HepG2 (cell line): ENCODE data around the gene EXOC3L4. TPM values are rescaled to one million over a fixed set of nuclear protein-coding genes. Genes with fewer than 3 reads are reported as not detected.

Source experiments
- ADNP ChIP-seq: sonication (generic); formaldehyde crosslinking; IDR thresholded peaks from 2 replicates; pipeline ENCODE4 v1.4.0; 2020; ENCODE audit warnings: missing genetic modification reagents
- ARID2 ChIP-seq: sonication (generic); formaldehyde crosslinking; IDR thresholded peaks from 2 replicates; pipeline ENCODE4 v1.8.1; 2022; ENCODE audit warnings: mild to moderate bottlenecking, missing genetic modification reagents, borderline replicate concordance
- CREB1 ChIP-seq, 2 experiments: fragments of 450-650 bp in 1 of 2; IDR thresholded peaks; 2 replicates each; pipeline ENCODE4 v1.6.1; 2016 to 2017; ENCODE audit warnings: control low read depth in 1 of 2, mild to moderate bottlenecking in 1 of 2, missing compliant biosample characterization in 1 of 2, missing genetic modification characterization in 1 of 2
- E2F1 ChIP-seq: sonication (generic); formaldehyde crosslinking; IDR thresholded peaks from 2 replicates; pipeline ENCODE4 v1.5.0; 2020; ENCODE audit warnings: missing genetic modification reagents
- EED ChIP-seq: sonication (generic); formaldehyde crosslinking; IDR thresholded peaks from 2 replicates; pipeline ENCODE4 v1.5.0; 2020; ENCODE audit warnings: mild to moderate bottlenecking, missing genetic modification reagents
- ELF4 ChIP-seq: sonication (generic); formaldehyde crosslinking; IDR thresholded peaks from 2 replicates; pipeline ENCODE4 v1.5.0; 2020; ENCODE audit warnings: missing genetic modification reagents, mild to moderate bottlenecking, moderate library complexity, borderline replicate concordance
- HDAC2 ChIP-seq: sonication (generic); formaldehyde crosslinking; IDR thresholded peaks from 2 replicates; pipeline ENCODE4 v1.4.0; 2020; ENCODE audit warnings: missing genetic modification reagents
- IRX3 ChIP-seq: sonication (generic); formaldehyde crosslinking; IDR thresholded peaks from 2 replicates; pipeline ENCODE4 v1.8.1; 2023; ENCODE audit warnings: mild to moderate bottlenecking, low read depth, missing genetic modification reagents, borderline replicate concordance
- JUN ChIP-seq: sonication (generic); formaldehyde crosslinking; IDR thresholded peaks from 2 replicates; pipeline ENCODE4 v1.4.0; 2020; ENCODE audit warnings: mild to moderate bottlenecking, missing genetic modification reagents
- KAT2B ChIP-seq: fragments of 150-350 bp; IDR thresholded peaks from 2 replicates; pipeline ENCODE4 v1.6.1; 2014; ENCODE audit warnings: low read depth, low read length, borderline replicate concordance
- KLF6 ChIP-seq: IDR thresholded peaks from 2 replicates; pipeline ENCODE4 v1.8.0; 2016; ENCODE audit warnings: missing biosample characterization, missing genetic modification reagents
- NFE2L2 ChIP-seq: fragments of 150-350 bp; IDR thresholded peaks from 2 replicates; pipeline ENCODE4 v1.6.1; 2014; ENCODE audit warnings: low read length
- PAXIP1 ChIP-seq: sonication (generic); formaldehyde crosslinking; conservative IDR thresholded peaks from 2 replicates; pipeline ENCODE4 v1.4.0; 2020; ENCODE audit warnings: mild to moderate bottlenecking, missing genetic modification reagents, moderate library complexity
- TAF15 ChIP-seq: fragments of 200-400 bp; formaldehyde crosslinking; IDR thresholded peaks from one replicate; pipeline ENCODE4 v1.6.1; 2018; ENCODE audit warnings: mild to moderate bottlenecking, low read depth, low read length; ENCODE audit not compliant: poor library complexity, severe bottlenecking
- TRAFD1 ChIP-seq: sonication (generic); formaldehyde crosslinking; IDR thresholded peaks from 2 replicates; pipeline ENCODE4 v1.5.1; 2020; ENCODE audit warnings: missing genetic modification reagents, mild to moderate bottlenecking, borderline replicate concordance
- WIZ ChIP-seq: sonication (generic); formaldehyde crosslinking; IDR thresholded peaks from 2 replicates; pipeline ENCODE4 v1.5.1; 2020; ENCODE audit warnings: mild to moderate bottlenecking, missing genetic modification reagents
- YEATS4 ChIP-seq: sonication (generic); formaldehyde crosslinking; IDR thresholded peaks from 2 replicates; pipeline ENCODE4 v1.4.0; 2020; ENCODE audit warnings: missing genetic modification reagents, borderline replicate concordance
- ZNF17 ChIP-seq: sonication (generic); formaldehyde crosslinking; IDR thresholded peaks from 2 replicates; pipeline ENCODE4 v1.5.0; 2020; ENCODE audit warnings: mild to moderate bottlenecking, missing genetic modification reagents
- ZNF33B ChIP-seq: sonication (generic); formaldehyde crosslinking; IDR thresholded peaks from 2 replicates; pipeline ENCODE4 v1.5.1; 2020; ENCODE audit warnings: mild to moderate bottlenecking, missing genetic modification reagents
- ZNF343 ChIP-seq: sonication (generic); formaldehyde crosslinking; IDR thresholded peaks from 2 replicates; pipeline ENCODE4 v1.4.0; 2020; ENCODE audit warnings: mild to moderate bottlenecking, missing genetic modification reagents
- ZNF619 ChIP-seq: sonication (generic); formaldehyde crosslinking; IDR thresholded peaks from 2 replicates; pipeline ENCODE4 v1.4.0; 2020; ENCODE audit warnings: mild to moderate bottlenecking, missing genetic modification reagents
- ZNF75D ChIP-seq: sonication (generic); formaldehyde crosslinking; IDR thresholded peaks from 2 replicates; pipeline ENCODE4 v1.8.1; 2023; ENCODE audit warnings: missing genetic modification reagents, mild to moderate bottlenecking, borderline replicate concordance
- ZNF839 ChIP-seq: sonication (generic); formaldehyde crosslinking; IDR thresholded peaks from 2 replicates; pipeline ENCODE4 v1.4.0; 2020; ENCODE audit warnings: missing genetic modification reagents, mild to moderate bottlenecking, borderline replicate concordance
- ZSCAN30 ChIP-seq: sonication (generic); formaldehyde crosslinking; IDR thresholded peaks from 2 replicates; pipeline ENCODE4 v1.5.0; 2020; ENCODE audit warnings: mild to moderate bottlenecking, missing genetic modification reagents
- polyA plus RNA-seq, 8 experiments: library from polyadenylated mRNA; depleted of rRNA in 3 of 8; stranded (reverse) in 7 of 8; unstranded in 1 of 8; fragments of >200 nt; fragmentation: Illumina TruSeq in 4 of 8; extraction: Trizol in 4 of 8; gene quantifications; 2 replicates each; pipeline versions ENCODE4 v1.2.1 to v1.2.3, GENCODE V29; 2011 to 2016; ENCODE audit warnings: low read depth in 4 of 8, missing spikeins in 1 of 8, mixed read lengths in 1 of 8; ENCODE audit not compliant: insufficient read depth in 1 of 8
- total RNA-seq, 5 experiments: library from RNA; depleted of rRNA; stranded (reverse); fragments of >200 nt; fragmentation: Illumina TruSeq; extraction: Trizol; gene quantifications; 2 replicates each; pipeline ENCODE4 v1.2.3, GENCODE V29; 2016; ENCODE audit warnings: low read depth in 1 of 5

The EXOC3L4 gene
- total and polyA plus RNA-seq, 2 of the 13 experiments (the other 11 are each of a cell fraction or from before 2014, with no cell fraction given), result 11.8 to 27.0 TPM

GRCh38 chr14:103100281-103101121 is 6.0 kb downstream of the EXOC3L4 start (continued):
- TF ChIP-seq E2F1 (peak; percentile 62; the same call in 1 of the 2 replicates), ZNF75D (CRISPR knock-in tag) (no peak), YEATS4 (peak; percentile 65; the same call in 1 of the 2 replicates), ARID2 (CRISPR knock-in tag) (no peak), HDAC2 (CRISPR knock-in tag) (peak; percentile 92), EED (CRISPR knock-in tag) (no peak), ELF4 (0 out of 2 replicates have a peak, but pooled peaks have one; percentile 63), ZNF343 (CRISPR knock-in tag) (peak; percentile 83; the same call in 1 of the 2 replicates), JUN (no peak; the same call in 1 of the 2 replicates), CREB1 (IDR thresholded peaks at IDR 0.05) (no peak), CREB1 (CRISPR knock-in tag; IDR thresholded peaks at IDR 0.05) (peak; percentile 58; the same call in 1 of the 2 replicates), IRX3 (CRISPR knock-in tag) (0 out of 2 replicates have a peak, but pooled peaks have one; percentile 14), ADNP (CRISPR knock-in tag) (no peak), ZNF33B (CRISPR knock-in tag) (no peak), ZNF619 (no peak), KAT2B (no peak), KLF6 (CRISPR knock-in tag) (peak; percentile 74), ZSCAN30 (CRISPR knock-in tag) (no peak), ZNF839 (CRISPR knock-in tag) (no peak), TRAFD1 (no peak), WIZ (CRISPR knock-in tag) (no peak), TAF15 (no peak), NFE2L2 (no peak), PAXIP1 (CRISPR knock-in tag) (peak; percentile 95), ZNF17 (CRISPR knock-in tag) (no peak)
